Endothelial cell of umbilical vein (primary cell): ENCODE data around the gene PTTG2. TPM values are rescaled to one million over a fixed set of nuclear protein-coding genes. Genes with fewer than 3 reads are reported as not detected.

Source experiments
- BruUV-seq: library from RNA; stranded (reverse); fragments of 400-500 nt; replicated peaks from 2 replicates; lab custom pipeline; 2021; lab: Mats Ljungman, UMichigan
- CTCF ChIA-PET: fragments of 300-600, 350-600 bp; sonication (Branson Sonifier 250); formaldehyde crosslinking; loops from one replicate; lab custom pipeline; 2021; ENCODE audit warnings: antibody characterized with exemption, inconsistent platforms; lab: Charles Lee
- POLR2A ChIA-PET: fragments of 300-600, 350-600 bp; sonication (Branson Sonifier 250); formaldehyde crosslinking; loops from one replicate; lab custom pipeline; 2021; ENCODE audit warnings: antibody characterized with exemption, inconsistent platforms; lab: Charles Lee
- DNase-seq: peaks from one replicate; pipeline ENCODE4 v3.0.0-alpha.2; 2011; ENCODE audit warnings: low read depth, low spot score
- FAIRE-seq: peaks from 2 replicates; lab custom pipeline; 2011; peaks lifted over from hg19 to GRCh38; lab: Jason Lieb, UNC
- H2AFZ ChIP-seq: 2 replicates; pipeline ENCODE4 v1.6.0; 2012; ENCODE audit warnings: low read depth, low read length, control low read depth, inconsistent platforms
- H3K27ac ChIP-seq: 2 replicates; pipeline ENCODE4 v1.5.1; 2011; ENCODE audit warnings: low read depth, mild to moderate bottlenecking, control low read depth, low read length, moderate library complexity; ENCODE audit not compliant: insufficient read depth
- H3K27me3 ChIP-seq, 2 experiments: 2 replicates each; pipeline versions ENCODE4 v1.6.0 to v1.6.1; 2011; ENCODE audit warnings: low read length in 2 of 2, mixed read lengths in 1 of 2; ENCODE audit not compliant: control insufficient read depth in 2 of 2, insufficient read depth in 2 of 2
- H3K36me3 ChIP-seq, 2 experiments: 2 replicates in 1 of 2; 3 replicates in 1 of 2; pipeline ENCODE4 v1.5.1; 2011; ENCODE audit warnings: low read length in 2 of 2, mild to moderate bottlenecking in 1 of 2, moderate library complexity in 1 of 2; ENCODE audit not compliant: control insufficient read depth in 2 of 2, insufficient read depth in 2 of 2; ENCODE audit errors: extremely low read depth in 1 of 2
- H3K4me1 ChIP-seq: 3 replicates; pipeline ENCODE4 v1.5.1; 2011; ENCODE audit warnings: mild to moderate bottlenecking, low read length; ENCODE audit not compliant: control insufficient read depth, insufficient read depth; ENCODE audit errors: extremely low read depth
- H3K4me2 ChIP-seq: 2 replicates; pipeline ENCODE4 v1.6.1; 2011; ENCODE audit warnings: low read length, control low read depth, mixed read lengths; ENCODE audit not compliant: insufficient read depth
- H3K4me3 ChIP-seq, 3 experiments: fragments of 200-600 bp in 1 of 3; sonication (generic), shearing (Covaris generic) in 1 of 3; replicated peaks in 1 of 3; 2 replicates each; pipeline ENCODE4 v1.5.1; 2011 to 2016; ENCODE audit warnings: control low read depth in 3 of 3, low read length in 3 of 3, mild to moderate bottlenecking in 2 of 3, inconsistent platforms in 1 of 3, low read depth in 1 of 3, moderate library complexity in 1 of 3; ENCODE audit not compliant: insufficient read depth in 1 of 3
- H3K79me2 ChIP-seq: 2 replicates; pipeline ENCODE4 v1.6.0; 2012; ENCODE audit warnings: low read length, inconsistent platforms; ENCODE audit not compliant: control insufficient read depth, insufficient read depth
- H3K9ac ChIP-seq: replicated peaks from 2 replicates; pipeline ENCODE3; 2011; ENCODE audit warnings: low read length, control low read depth; ENCODE audit not compliant: insufficient read depth; ENCODE audit errors: extremely low read depth
- H3K9me1 ChIP-seq: replicated peaks from 3 replicates; pipeline ENCODE4 v1.6.0; 2011; ENCODE audit warnings: mild to moderate bottlenecking, low read length; ENCODE audit not compliant: control insufficient read depth, insufficient read depth; ENCODE audit errors: extremely low read depth
- H3K9me3 ChIP-seq: replicated peaks from 2 replicates; pipeline ENCODE4 v1.5.1; 2012; ENCODE audit warnings: low read length, inconsistent platforms; ENCODE audit not compliant: control insufficient read depth, insufficient read depth
- H4K20me1 ChIP-seq: replicated peaks from 2 replicates; pipeline ENCODE3; 2011; ENCODE audit warnings: mild to moderate bottlenecking, low read length; ENCODE audit not compliant: control insufficient read depth, insufficient read depth; ENCODE audit errors: extremely low read depth
- CTCF ChIP-seq, 2 donors: IDR thresholded peaks; 1 replicate in 1 of 2; 2 replicates in 1 of 2; pipeline ENCODE4 v1.5.1; 2011; ENCODE audit warnings: low read length in 2 of 2, mild to moderate bottlenecking in 2 of 2, moderate library complexity in 2 of 2, control low read depth in 1 of 2, inconsistent platforms in 1 of 2, low read depth in 1 of 2; ENCODE audit not compliant: insufficient read depth in 1 of 2; ENCODE audit errors: extremely low read depth in 1 of 2
- FOS ChIP-seq: IDR thresholded peaks from 2 replicates; pipeline ENCODE4 v1.6.1; 2011; ENCODE audit warnings: mild to moderate bottlenecking, low read length, moderate library complexity, borderline replicate concordance; ENCODE audit not compliant: insufficient read depth
- JUN ChIP-seq: IDR thresholded peaks from 2 replicates; pipeline ENCODE4 v1.6.1; 2011; ENCODE audit warnings: borderline replicate concordance, low read depth; ENCODE audit not compliant: insufficient read length, insufficient read depth
- MYC ChIP-seq: IDR thresholded peaks from one replicate; pipeline ENCODE4 v1.6.1; 2011; ENCODE audit warnings: mild to moderate bottlenecking, low read depth, low read length
- POLR2A ChIP-seq: IDR thresholded peaks from 2 replicates; pipeline ENCODE4 v1.6.1; 2012; ENCODE audit warnings: low read depth, mild to moderate bottlenecking, control low read depth, low read length
- POLR2AphosphoS5 ChIP-seq: IDR thresholded peaks from 2 replicates; pipeline ENCODE4 v1.6.1; 2012; ENCODE audit warnings: low read depth, mild to moderate bottlenecking, control low read depth, low read length, moderate library complexity; ENCODE audit not compliant: insufficient read depth
- dilution Hi-C: fragments of 300-500 bp; cut with MboI; formaldehyde crosslinking; loops from one replicate; pipeline ENCODE4 v1.15.0; 2019; ENCODE audit warnings: low sequenced_read_pairs; ENCODE audit not compliant: extremely low pct_ligation_motif_present
- intact Hi-C: fragments of 100-400 bp; cut with micrococcal nuclease; formaldehyde crosslinking; loops from one replicate; pipeline ENCODE4 v1.10.0; 2022
- polyA plus RNA-seq, 4 experiments: library from polyadenylated mRNA; depleted of rRNA in 3 of 4; stranded (reverse) in 3 of 4; unstranded in 1 of 4; fragments of >200 nt; gene quantifications; 2 replicates each; pipeline versions ENCODE4 v1.2.1 to v1.2.3, GENCODE V29; 2011 to 2012; ENCODE audit warnings: missing spikeins in 1 of 4
- total RNA-seq: library from RNA; stranded (reverse); gene quantifications from 2 replicates; pipeline ENCODE4 v1.2.3, GENCODE V29; 2021

The PTTG2 gene
- total and polyA plus RNA-seq, 2 donors (not counting 3 experiments of a cell fraction or from before 2014, with no cell fraction given), result not detected

DNA sequence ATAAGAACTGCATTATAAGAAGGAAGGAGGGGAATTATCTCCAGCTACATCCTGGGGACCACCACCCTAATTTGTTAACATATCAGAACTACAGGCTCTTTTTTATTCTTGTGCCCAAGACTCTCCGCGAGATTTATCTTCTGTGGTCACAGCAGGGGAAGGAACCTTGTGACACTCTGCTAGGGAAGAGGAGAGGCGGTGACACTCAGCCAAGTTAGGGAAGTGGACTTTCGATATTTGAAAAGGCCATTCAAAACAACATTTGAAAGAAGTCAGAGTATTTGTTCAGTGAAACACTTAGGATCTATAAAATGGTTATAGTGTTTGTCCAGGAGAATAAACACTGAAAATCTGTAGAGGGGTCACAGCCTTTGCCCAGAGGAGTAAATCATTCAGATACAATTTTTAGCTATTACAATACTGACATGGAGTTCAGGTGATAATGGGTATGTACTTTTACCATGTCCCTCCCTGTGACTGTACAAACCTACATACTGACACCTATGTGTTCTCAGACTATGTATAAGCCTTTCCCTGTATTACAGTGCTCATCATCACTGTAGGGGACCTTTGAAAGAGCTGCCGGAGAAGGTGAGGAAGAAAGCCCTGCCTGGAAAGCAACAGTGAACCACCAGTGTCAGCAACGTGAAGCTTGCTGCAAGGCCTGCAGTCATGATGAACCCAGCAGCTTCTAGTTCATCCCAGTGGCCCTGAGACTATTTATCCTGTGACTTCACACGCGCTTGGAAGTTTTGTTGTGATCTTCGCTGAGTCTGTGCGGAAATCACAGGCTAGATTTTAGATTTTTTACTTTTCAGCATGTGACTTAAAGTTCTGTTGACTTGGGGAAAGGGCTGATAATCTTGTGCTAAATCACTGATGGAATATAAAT, 8.5 kb upstream of the PTTG2 start:
- H3K9ac ChIP-seq, result no peak overlapping the region
- ChIA-PET POLR2A (no interaction called here), CTCF (interaction anchor here (0.6 kb wide), 1 partner anchor 25 kb away, joined by 3 read pairs; no protein-coding TSS in a partner anchor)
- TF ChIP-seq POLR2A (no peak), JUN (no peak), FOS (no peak), MYC (no peak), CTCF (IDR thresholded peaks at IDR 0.05; ENCODE audit: extremely low read depth in 1 of 2, insufficient read depth in 1 of 2, low read depth in 1 of 2, low read length in 2 of 2) (no peak), POLR2AphosphoS5 (no peak)
- intact Hi-C loops (no loop called here), dilution Hi-C loops (no loop called here)
- H2AFZ ChIP-seq, result no peak overlapping the region
- FAIRE-seq (no peak), DNase-seq (no peak)
- no peaks in the 10 kb centered on the region for H3K36me3 ChIP-seq
- H3K79me2 ChIP-seq, result no peaks in the 10 kb centered on the region
- no peaks in the 10 kb centered on the region for H3K27me3 ChIP-seq
- BruUV-seq, result no TSS peak
- no peak overlapping the region for H3K27ac ChIP-seq
- H3K4me3 ChIP-seq, result no peak overlapping the region
- H3K4me1 ChIP-seq, result no peaks in the 10 kb centered on the region
- H3K9me3 ChIP-seq, result no peaks in the 10 kb centered on the region
- no peak overlapping the region for H3K4me2 ChIP-seq
- H4K20me1 ChIP-seq, result no peaks in the 10 kb centered on the region
- no peaks in the 10 kb centered on the region for H3K9me1 ChIP-seq
